GM12873 (cell line): ENCODE measurements around the gene RACK1.

Experiments used
- CTCF ChIP-seq: IDR thresholded peaks from 2 replicates; pipeline ENCODE4 v1.5.1; 2012; ENCODE audit warnings: low read depth, mild to moderate bottlenecking, moderate library complexity, low read length, control low read depth; ENCODE audit not compliant: insufficient read depth; ENCODE audit errors: missing control alignments

RACK1 gene

GRCh38 chr5:181259974-181260719 is 16.4 kb upstream of the RACK1 start:
- TF ChIP-seq CTCF, result no peak

- no peak for TF ChIP-seq CTCF
Observed at GRCh38 chr5:181259283-181259682, 15.6 kb upstream of the RACK1 start.

- TF ChIP-seq CTCF, result no peak
Observed at GRCh38 chr5:181258576-181258975, 14.9 kb upstream of the RACK1 start.

- no peak for TF ChIP-seq CTCF
Observed at GRCh38 chr5:181255836-181256578, 12.3 kb upstream of the RACK1 start.

GRCh38 chr5:181255276-181255675 is 11.6 kb upstream of the RACK1 start:
- no peak for TF ChIP-seq CTCF

GRCh38 chr5:181248277-181248676 is 4.6 kb upstream of the RACK1 start:
- TF ChIP-seq CTCF, result no peak

GRCh38 chr5:181246276-181247049 is 2.8 kb upstream of the RACK1 start:
- TF ChIP-seq CTCF, result no peak
